Cerebellar nuclear complex (tissue), 1 donor: ENCODE results near the gene HRH2.
"Not testable (repeated sequence)": the region's sequence is repeated elsewhere in the genome, so short reads cannot be mapped to it uniquely, and the experiment has no call there.

ENCODE experiments used
- DNase-seq, 2 experiments: peaks; one replicate each; lab custom pipeline; 2025; lab: John Stamatoyannopoulos, UW

Gene HRH2

GRCh38 chr5:175740014-175740413 lies 82.1 kb downstream of the HRH2 start:
- DNase-seq: no peak

DNA sequence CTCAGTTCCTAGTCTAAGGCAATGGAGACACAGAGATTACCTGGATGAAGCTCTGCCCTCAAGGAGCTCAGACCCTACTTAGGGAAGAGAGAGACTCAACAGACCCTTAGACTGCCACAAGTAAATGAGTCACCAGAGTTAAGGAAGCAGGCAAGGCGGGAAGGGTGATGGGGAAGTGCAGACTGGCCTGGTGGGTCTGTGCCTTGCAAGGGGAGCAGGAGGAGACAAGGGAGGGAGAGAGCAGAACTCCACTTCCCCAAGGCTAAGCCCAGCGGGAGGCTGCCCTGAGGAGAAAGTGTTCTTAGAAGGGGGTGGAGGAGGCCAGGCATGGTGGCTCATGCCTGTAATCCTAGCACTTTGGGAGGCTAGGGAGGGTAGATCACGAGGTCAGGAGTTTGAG lies 83.7 kb downstream of the HRH2 start:
- DNase-seq: no peak

DNA sequence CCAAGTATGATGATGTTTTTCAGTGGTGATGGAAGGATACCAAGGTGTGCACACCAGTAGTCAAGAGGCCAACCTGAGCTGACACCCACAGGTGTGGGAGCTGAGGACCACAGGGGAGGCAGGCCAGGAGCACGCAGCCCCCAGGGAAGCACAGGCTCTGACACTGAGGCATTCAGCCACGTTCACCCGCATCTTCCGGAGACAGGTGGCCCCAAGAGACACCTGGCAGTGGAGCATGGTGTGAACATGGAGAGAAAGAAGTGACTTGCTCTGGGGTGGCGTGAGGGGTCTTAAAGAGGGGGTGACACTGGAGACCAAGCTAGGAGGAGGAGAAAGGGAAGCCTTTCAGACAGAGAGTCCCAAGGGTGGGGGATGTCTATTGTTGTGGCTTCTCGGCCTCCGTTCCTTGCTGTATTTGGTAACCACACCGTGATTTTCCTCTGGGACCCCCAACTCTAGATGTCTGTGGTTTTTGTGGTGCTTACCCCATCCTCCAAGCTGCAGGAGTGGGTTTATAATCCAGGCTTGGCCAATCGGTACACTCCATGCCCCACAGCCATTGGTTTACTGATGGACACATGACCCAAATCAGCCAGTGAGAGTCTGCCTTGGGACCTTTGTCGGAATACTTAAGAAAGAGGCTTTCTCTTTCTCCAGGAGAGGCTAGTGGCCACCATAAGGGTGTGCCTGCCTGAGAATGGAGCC lies 84.6 kb downstream of the HRH2 start:
- no peak for DNase-seq

- no peak for DNase-seq
These were observed 85.9 kb downstream of the HRH2 start for GRCh38 chr5:175743676-175744210.

- no peak for DNase-seq
These were observed 87.3 kb downstream of the HRH2 start for GRCh38 chr5:175745210-175745609.

DNA sequence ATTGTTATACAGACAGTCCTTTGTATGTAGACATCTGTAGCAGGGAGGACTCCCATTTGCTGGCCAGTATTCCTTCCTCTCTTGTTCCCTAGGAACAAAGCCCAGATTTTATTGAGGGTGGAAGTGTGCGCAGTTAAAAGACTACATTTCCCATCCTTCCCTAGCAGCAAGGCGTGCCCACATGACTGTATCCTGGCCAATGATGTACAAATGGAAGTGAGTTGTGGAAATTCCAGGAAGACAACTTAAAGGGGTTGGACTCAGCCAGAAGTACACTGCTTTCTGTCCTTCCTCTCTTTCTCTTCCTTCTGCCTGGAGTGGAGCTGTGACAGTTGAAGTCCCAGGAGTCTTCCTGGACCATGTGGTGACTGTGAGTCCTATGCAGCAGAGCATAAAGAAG lies 89.0 kb downstream of the HRH2 start:
- DNase-seq: no peak

DNA sequence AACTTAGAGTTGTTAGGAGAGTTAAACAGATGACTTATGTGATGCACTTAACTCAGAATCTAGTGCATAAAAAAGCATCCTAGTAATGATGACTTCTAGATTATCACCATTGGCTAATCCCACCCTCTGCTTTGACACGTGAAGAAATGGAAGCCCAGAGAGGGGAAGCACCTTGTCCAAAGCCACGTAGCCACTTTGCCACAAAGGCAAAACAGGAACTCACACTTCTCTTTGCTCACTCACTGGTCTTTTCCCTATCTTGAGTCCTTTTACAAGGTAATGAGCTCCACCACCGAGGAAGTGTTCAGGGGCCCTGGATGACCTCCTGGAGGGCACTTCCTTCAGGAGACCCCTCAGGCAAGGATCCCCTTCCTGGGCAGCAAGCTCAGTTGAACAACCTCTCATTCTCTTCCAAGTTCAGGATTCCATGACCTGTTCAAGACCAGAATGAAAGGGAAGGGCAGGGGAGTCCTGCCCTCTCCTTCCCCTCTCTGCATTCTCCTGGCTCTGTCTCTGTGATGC lies 89.7 kb downstream of the HRH2 start:
- no peak for DNase-seq

GRCh38 chr5:175748650-175749049 lies 90.8 kb downstream of the HRH2 start:
- no peak for DNase-seq

- DNase-seq: no peak
These were observed 91.7 kb downstream of the HRH2 start for GRCh38 chr5:175749591-175749990.

GRCh38 chr5:175750511-175750931 lies 92.7 kb downstream of the HRH2 start:
- DNase-seq: peak; percentile 57 to 89

- no peak for DNase-seq
These were observed 93.5 kb downstream of the HRH2 start for GRCh38 chr5:175751369-175751768.

GRCh38 chr5:175752826-175753535 lies 95.1 kb downstream of the HRH2 start:
- DNase-seq: peak in 1 of 2 experiments; percentile 35

DNA sequence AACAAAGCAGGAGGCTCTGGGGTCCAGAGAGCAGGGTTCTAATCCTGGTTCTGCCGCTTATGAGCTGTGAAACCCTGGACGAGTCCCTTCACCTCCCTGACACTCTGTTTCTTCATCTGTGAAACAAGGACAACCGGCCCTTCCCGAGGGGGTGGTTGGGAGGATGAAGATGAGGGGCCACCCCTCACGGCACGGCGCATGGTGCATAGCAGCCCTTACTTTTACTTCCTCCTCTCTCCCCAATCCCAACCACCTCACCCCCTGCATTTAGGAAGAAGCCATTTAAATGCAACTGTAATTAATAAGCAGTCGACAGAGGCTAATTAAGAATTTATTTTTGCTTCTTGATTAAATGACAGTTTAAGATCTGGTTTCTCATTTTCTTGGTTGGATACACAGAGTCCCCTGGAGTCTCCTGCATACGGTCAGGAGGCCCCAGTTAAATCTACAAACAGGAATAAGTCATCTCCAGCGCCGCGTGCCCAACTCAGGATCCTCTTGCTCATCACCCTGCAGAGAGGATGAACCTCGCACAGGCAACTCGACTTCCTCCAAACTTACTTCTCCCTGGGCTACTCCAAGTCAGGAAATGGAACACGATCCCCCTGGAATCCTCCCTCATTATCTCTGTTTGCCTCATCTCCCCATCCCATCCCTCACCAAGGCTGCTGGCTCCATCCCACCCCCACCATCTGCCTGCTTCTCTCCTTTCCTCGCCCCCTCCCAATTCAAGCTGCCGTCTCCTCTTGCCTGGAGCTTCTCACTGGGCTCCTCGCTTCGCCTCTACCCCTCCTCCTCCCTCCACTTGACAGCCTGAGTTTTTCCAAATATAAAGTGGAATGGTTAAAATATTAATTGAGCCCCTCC lies 95.9 kb downstream of the HRH2 start:
- no peak for DNase-seq

DNA sequence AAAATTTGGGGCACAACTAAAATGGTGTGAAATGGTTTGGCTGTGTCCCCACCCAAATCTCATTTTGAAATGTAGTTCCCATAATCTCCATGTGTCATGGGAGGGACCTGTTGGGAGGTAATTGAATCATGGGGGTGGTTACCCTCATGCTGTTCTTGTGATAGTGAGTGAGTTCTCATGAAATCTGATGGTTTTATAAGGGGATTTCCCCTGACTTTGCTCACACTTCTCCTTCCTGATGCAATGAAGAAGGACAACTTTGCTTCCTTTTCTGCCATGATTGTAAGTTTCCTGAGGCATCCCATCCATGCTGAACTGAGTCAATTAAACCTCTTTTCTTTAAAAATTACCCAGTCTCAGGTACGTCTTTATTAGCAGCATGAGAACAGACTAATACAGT lies 102.1 kb downstream of the HRH2 start:
- not testable (repeated sequence) for DNase-seq
